Measurements from ENCODE around the gene BMF. TPM values are rescaled to one million over a fixed set of nuclear protein-coding genes. Genes with fewer than 3 reads are reported as not detected.

BMF gene
- total and polyA plus RNA-seq, 2 donors (not counting 1 experiment from before 2014, with no cell fraction given) = 2.2 to 8.6 TPM

DNA sequence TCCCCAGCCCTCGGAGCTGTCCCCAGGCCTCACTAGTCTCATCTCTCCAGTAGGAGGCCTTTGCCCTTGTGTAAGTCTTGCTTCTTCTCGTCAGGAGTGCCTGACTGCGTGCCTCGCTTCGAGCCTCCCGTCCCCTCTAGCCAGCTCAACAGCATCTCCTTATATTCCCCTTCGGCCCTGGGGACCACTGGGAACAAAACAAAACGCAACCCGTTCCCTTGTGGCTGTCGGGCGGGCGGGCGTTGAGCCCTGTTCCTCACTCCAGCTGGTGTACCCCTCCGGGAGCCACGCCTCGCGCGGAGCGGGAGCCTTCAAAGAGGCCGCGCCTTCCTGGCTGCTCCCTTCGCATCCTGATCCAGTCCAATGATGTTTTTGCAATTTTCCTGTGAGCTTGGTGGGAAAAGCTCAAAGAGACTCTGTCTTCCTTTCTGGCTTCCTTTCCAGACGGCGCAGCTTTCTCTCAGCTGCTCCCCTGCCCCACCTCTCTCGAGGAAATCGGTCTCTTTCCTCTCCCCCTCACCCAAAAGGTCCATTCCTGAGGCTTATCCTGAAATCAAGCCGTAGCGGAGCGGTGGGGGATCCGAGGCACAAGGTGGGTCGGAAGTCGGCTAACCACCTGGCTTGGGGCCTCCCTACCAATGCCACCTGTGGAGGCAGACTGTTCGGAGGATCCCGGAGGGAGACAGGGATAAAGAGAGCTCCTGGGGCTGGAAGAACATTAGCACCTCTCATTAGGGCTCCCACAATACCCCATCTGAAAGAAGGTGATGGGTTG lies 36.3 kb downstream of the BMF start:
- no peaks in the 10 kb centered on the region for H3K36me3 ChIP-seq (ENCODE audit: control insufficient read depth, insufficient read depth, low read length)
- H3K27me3 ChIP-seq (ENCODE audit: control insufficient read depth, insufficient read depth, low read length) = no peaks in the 10 kb centered on the region
- peak overlapping the region; percentile 39 for H2AFZ ChIP-seq (ENCODE audit: low read length)
- no peaks in the 10 kb centered on the region for H3K79me2 ChIP-seq (ENCODE audit: control insufficient read depth, insufficient read depth, low read length)
- no peak overlapping the region for H3K27ac ChIP-seq (ENCODE audit: insufficient read depth, low read length)
- no peak for TF ChIP-seq CTCF (conservative IDR thresholded peaks at IDR 0.05 in 1 of 2, IDR thresholded peaks at IDR 0.05 in 1 of 2; ENCODE audit: low read depth in 1 of 2, low read length in 2 of 2)
- TF ChIP-seq EZH2 (IDR thresholded peaks at IDR 0.05; ENCODE audit: low read length, missing control alignments) = no peak
- no peak overlapping the region for H3K4me3 ChIP-seq (replicated peaks in 1 of 4; ENCODE audit: control extremely low read depth in 1 of 4, insufficient read depth in 1 of 4, low read depth in 3 of 4, low read length in 4 of 4)
- DNase-seq (ENCODE audit: low read depth in 2 of 2) = no peak
- H3K4me2 ChIP-seq (ENCODE audit: extremely low read depth, insufficient read depth, low read length) = no peak overlapping the region
- no peaks in the 10 kb centered on the region for H4K20me1 ChIP-seq (ENCODE audit: control insufficient read depth, extremely low read depth, insufficient read depth, low read length)
- no peak overlapping the region for H3K9ac ChIP-seq (ENCODE audit: insufficient read depth, low read length)
- peaks cover 3% of the 10 kb centered on the region for H3K4me1 ChIP-seq (ENCODE audit: control insufficient read depth, extremely low read depth, insufficient read depth, low read length)
- no peaks in the 10 kb centered on the region for H3K9me3 ChIP-seq (ENCODE audit: control insufficient read depth, insufficient read depth, low read depth, low read length)

DNA sequence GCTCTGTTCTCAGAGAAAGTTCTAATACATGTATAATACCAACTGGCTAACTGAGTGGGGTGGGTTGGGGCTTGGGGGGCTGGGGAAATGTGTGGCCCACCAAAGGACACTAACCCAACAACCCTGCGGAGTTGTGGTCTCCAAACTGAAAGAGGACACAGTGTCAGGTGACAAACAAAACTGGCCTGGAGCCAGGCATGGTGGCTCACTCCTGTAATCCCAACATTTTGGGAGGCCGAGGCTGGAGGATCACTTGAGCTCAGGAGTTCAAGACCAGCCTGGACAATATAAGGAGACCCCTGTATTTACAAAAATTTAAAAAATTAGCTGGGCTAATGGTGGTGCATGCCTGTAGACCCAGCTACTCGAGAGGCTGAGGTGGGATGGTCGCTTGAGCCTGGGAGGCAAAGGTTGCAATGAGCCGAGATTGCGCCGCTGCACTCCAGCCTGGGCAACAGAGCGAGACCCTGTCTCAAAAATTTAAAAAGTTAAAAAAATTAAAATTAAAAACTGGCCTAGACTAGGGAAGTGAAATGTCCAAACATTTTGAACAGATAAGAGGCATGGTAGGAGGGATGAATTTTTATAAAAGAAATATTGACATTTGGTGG lies 38.0 kb downstream of the BMF start:
- Histone ChIP-seq H4K20me1 (ENCODE audit: control insufficient read depth, extremely low read depth, insufficient read depth, low read length) (no peaks in the 10 kb centered on the region), H3K79me2 (ENCODE audit: control insufficient read depth, insufficient read depth, low read length) (no peaks in the 10 kb centered on the region), H3K4me1 (ENCODE audit: control insufficient read depth, extremely low read depth, insufficient read depth, low read length) (peaks cover 3% of the 10 kb centered on the region), H3K36me3 (ENCODE audit: control insufficient read depth, insufficient read depth, low read length) (no peaks in the 10 kb centered on the region), H3K4me2 (ENCODE audit: extremely low read depth, insufficient read depth, low read length) (no peak overlapping the region), H3K27ac (ENCODE audit: insufficient read depth, low read length) (no peak overlapping the region), H3K27me3 (ENCODE audit: control insufficient read depth, insufficient read depth, low read length) (no peaks in the 10 kb centered on the region), H3K9ac (ENCODE audit: insufficient read depth, low read length) (no peak overlapping the region), H3K4me3 (replicated peaks in 1 of 4; ENCODE audit: control extremely low read depth in 1 of 4, insufficient read depth in 1 of 4, low read depth in 3 of 4, low read length in 4 of 4) (no peak overlapping the region), H3K9me3 (ENCODE audit: control insufficient read depth, insufficient read depth, low read depth, low read length) (no peaks in the 10 kb centered on the region), H2AFZ (ENCODE audit: low read length) (no peak overlapping the region)
- DNase-seq (ENCODE audit: low read depth in 2 of 2) = no peak
- TF ChIP-seq CTCF (conservative IDR thresholded peaks at IDR 0.05 in 1 of 2, IDR thresholded peaks at IDR 0.05 in 1 of 2; ENCODE audit: low read depth in 1 of 2, low read length in 2 of 2) = no peak
- no peak for TF ChIP-seq EZH2 (IDR thresholded peaks at IDR 0.05; ENCODE audit: low read length, missing control alignments)

GRCh38 chr15:40070166-40070557 lies 38.5 kb downstream of the BMF start:
- no peak overlapping the region for H3K27ac ChIP-seq (ENCODE audit: insufficient read depth, low read length)
- H4K20me1 ChIP-seq (ENCODE audit: control insufficient read depth, extremely low read depth, insufficient read depth, low read length) = no peaks in the 10 kb centered on the region
- DNase-seq (ENCODE audit: low read depth in 2 of 2) = no peak
- H3K4me1 ChIP-seq (ENCODE audit: control insufficient read depth, extremely low read depth, insufficient read depth, low read length) = peaks cover 3% of the 10 kb centered on the region
- H2AFZ ChIP-seq (ENCODE audit: low read length) = no peak overlapping the region
- H3K4me3 ChIP-seq (replicated peaks in 1 of 4; ENCODE audit: control extremely low read depth in 1 of 4, insufficient read depth in 1 of 4, low read depth in 3 of 4, low read length in 4 of 4) = no peak overlapping the region
- no peak overlapping the region for H3K9ac ChIP-seq (ENCODE audit: insufficient read depth, low read length)
- no peaks in the 10 kb centered on the region for H3K36me3 ChIP-seq (ENCODE audit: control insufficient read depth, insufficient read depth, low read length)
- no peaks in the 10 kb centered on the region for H3K27me3 ChIP-seq (ENCODE audit: control insufficient read depth, insufficient read depth, low read length)
- no peaks in the 10 kb centered on the region for H3K9me3 ChIP-seq (ENCODE audit: control insufficient read depth, insufficient read depth, low read depth, low read length)
- TF ChIP-seq CTCF (conservative IDR thresholded peaks at IDR 0.05 in 1 of 2, IDR thresholded peaks at IDR 0.05 in 1 of 2; ENCODE audit: low read depth in 1 of 2, low read length in 2 of 2) (no peak), EZH2 (IDR thresholded peaks at IDR 0.05; ENCODE audit: low read length, missing control alignments) (no peak)
- no peaks in the 10 kb centered on the region for H3K79me2 ChIP-seq (ENCODE audit: control insufficient read depth, insufficient read depth, low read length)
- H3K4me2 ChIP-seq (ENCODE audit: extremely low read depth, insufficient read depth, low read length) = no peak overlapping the region

All from fibroblast of lung (primary cell).